BLaER1 treated with 17β-estradiol and CSF1 and Interleukin-3, amounts not matched to agents 10 nM and 100 nM (cell line): Measurements from ENCODE around the gene B4GALNT4.

ENCODE experiments used
- H3K27ac ChIP-seq, 11 experiments: shearing (Covaris generic); formaldehyde crosslinking; 2 replicates each; pipeline ENCODE4 v1.8.1; 2022
- H3K27me3 ChIP-seq, 11 experiments: shearing (Covaris generic); formaldehyde crosslinking; 2 replicates each; pipeline ENCODE4 v1.8.1; 2022
- H3K36me3 ChIP-seq, 11 experiments: shearing (Covaris generic); formaldehyde crosslinking; 2 replicates each; pipeline ENCODE4 v1.8.1; 2022
- H3K4me1 ChIP-seq, 10 experiments: shearing (Covaris generic); formaldehyde crosslinking; 2 replicates each; pipeline ENCODE4 v1.8.1; 2022
- H3K4me2 ChIP-seq, 11 experiments: shearing (Covaris generic); formaldehyde crosslinking; 2 replicates each; pipeline ENCODE4 v1.8.1; 2022
- H3K4me3 ChIP-seq, 10 experiments: shearing (Covaris generic); formaldehyde crosslinking; 2 replicates each; pipeline ENCODE4 v1.8.1; 2022
- H3K9ac ChIP-seq, 11 experiments: shearing (Covaris generic); formaldehyde crosslinking; 2 replicates each; pipeline ENCODE4 v1.8.1; 2022
- H3K9me3 ChIP-seq, 11 experiments: shearing (Covaris generic); formaldehyde crosslinking; replicated peaks in 1 of 11; 2 replicates each; pipeline ENCODE4 v1.8.1; 2022
- H4K20me1 ChIP-seq, 11 experiments: shearing (Covaris generic); formaldehyde crosslinking; 2 replicates each; pipeline ENCODE4 v1.8.1; 2022
- Cebpa-rat ChIP-seq, 11 experiments: shearing (Covaris generic); IDR thresholded peaks; 2 replicates each; pipeline ENCODE4 v1.8.1; 2022

B4GALNT4 gene

DNA sequence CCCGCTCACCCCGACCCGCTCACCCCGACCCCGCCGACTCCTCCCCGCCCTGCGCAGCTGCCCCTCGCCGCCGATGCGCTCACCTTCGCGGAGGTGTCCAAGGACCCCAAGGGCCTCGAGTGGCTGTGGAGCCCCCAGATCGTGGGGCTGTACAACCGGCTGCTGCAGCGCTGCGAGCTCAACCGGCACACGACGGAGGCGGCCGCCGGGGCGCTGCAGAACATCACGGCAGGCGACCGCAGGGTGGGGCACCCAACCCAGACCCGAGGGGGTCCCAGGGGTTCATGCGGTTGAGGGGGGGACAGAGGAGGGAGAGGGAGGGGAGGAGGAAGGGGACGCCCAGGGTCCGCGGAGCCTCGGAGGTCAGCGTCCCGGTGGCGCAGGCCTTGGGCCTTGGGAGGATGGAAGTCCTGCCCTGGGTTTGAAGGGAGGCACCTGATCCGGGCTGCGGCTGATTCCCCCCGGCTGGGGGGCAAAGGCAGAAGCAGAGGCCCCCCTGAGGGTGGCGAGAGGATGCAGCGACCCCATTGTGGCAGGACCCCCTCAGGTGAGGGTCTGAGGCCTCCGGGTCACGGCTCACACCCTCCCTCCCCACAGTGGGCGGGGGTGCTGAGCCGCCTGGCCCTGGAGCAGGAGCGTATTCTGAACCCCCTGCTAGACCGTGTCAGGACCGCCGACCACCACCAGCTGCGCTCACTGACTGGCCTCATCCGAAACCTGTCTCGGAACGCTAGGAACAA lies 33.9 kb downstream of the B4GALNT4 start:
- Histone ChIP-seq H3K9ac (no peak overlapping the region), H3K4me2 (no peak overlapping the region), H3K36me3 (no peaks in the 10 kb centered on the region), H3K4me1 (peaks cover 16 to 38% (median 23%) of the 10 kb centered on the region in 10 experiments), H3K27ac (no peak overlapping the region), H3K4me3 (no peak overlapping the region), H3K9me3 (peaks cover 0 to 11% (median 7%) of the 10 kb centered on the region in 11 experiments; a peak in 13 of 22 replicates), H4K20me1 (peaks cover 0 to 11% (median 0%) of the 10 kb centered on the region in 11 experiments; a peak in 4 of 22 replicates), H3K27me3 (peaks cover 14 to 25% (median 17%) of the 10 kb centered on the region in 11 experiments)
- TF ChIP-seq Cebpa-rat (IDR thresholded peaks at IDR 0.05): no peak

DNA sequence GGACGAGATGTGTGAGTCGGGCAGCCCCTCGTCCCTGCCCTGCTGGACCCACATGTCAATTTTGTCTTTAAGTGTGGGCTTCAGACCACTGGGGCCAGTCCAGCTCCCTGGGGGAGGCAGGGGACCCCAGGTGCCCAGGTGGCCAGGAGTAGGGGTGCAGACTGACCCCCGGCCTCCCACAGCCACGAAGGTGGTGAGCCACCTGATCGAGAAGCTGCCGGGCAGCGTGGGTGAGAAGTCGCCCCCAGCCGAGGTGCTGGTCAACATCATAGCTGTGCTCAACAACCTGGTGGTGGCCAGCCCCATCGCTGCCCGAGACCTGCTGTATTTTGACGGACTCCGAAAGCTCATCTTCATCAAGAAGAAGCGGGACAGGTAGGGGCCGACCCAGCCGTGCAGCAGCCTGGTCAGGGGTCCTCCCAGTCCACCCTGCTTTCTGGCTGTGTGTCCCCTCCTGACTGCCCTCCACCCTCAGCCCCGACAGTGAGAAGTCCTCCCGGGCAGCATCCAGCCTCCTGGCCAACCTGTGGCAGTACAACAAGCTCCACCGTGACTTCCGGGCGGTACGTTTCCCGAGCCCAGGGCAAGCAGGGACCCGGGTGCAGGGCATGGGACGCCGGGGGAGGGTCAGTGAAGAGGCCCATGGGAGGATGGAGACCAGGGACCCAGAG lies 34.6 kb downstream of the B4GALNT4 start:
- peaks cover 16 to 45% (median 29%) of the 10 kb centered on the region in 10 experiments for H3K4me1 ChIP-seq
- TF ChIP-seq Cebpa-rat (IDR thresholded peaks at IDR 0.05): no peak
- H3K4me2 ChIP-seq: no peak overlapping the region

DNA sequence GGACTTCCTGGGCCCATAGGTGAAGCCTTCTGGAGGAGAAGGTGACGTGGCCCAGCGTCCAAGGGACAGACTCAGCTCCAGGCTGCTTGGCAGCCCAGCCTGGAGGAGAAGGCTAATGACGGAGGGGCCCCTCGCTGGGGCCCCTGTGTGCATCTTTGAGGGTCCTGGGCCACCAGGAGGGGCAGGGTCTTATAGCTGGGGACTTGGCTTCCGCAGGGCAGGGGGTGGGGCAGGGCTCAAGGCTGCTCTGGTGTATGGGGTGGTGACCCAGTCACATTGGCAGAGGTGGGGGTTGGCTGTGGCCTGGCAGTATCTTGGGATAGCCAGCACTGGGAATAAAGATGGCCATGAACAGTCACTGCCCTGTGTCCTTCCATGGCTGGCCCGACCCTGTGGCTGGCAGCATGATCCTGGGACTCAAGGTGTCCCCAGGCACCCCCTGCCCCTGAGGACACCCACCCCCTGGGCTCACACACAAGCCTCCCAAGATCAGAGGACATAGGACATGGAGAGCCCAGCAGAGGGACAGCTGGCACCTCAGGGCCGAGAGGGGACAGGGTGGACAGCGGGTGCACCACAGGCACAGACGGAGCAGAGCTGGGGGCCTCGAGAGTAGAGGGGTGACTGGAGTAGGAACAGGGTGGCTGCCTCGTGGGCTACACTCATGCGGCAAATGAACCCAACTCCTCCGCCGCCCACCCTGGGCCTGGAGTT lies 35.4 kb downstream of the B4GALNT4 start:
- peak overlapping the region in 2 of 11 experiments; percentile 96 to 98; a peak in 4 of 22 replicates for H3K4me2 ChIP-seq
- H3K4me1 ChIP-seq: peaks cover 16 to 50% (median 37%) of the 10 kb centered on the region in 10 experiments
- no peaks in the 10 kb centered on the region for H3K36me3 ChIP-seq
- H4K20me1 ChIP-seq: peaks cover 0 to 21% (median 0%) of the 10 kb centered on the region in 11 experiments; a peak in 4 of 22 replicates
- H3K4me3 ChIP-seq: no peak overlapping the region
- peak overlapping the region in 1 of 11 experiments; percentile 17; a peak in 1 of 22 replicates for H3K27ac ChIP-seq
- TF ChIP-seq Cebpa-rat (IDR thresholded peaks at IDR 0.05): no peak
- H3K27me3 ChIP-seq: peaks cover 8 to 16% (median 9%) of the 10 kb centered on the region in 11 experiments
- peaks cover 0 to 8% (median 7%) of the 10 kb centered on the region in 11 experiments; a peak in 13 of 22 replicates for H3K9me3 ChIP-seq
- peak overlapping the region in 2 of 11 experiments; percentile 7 to 11; a peak in 2 of 22 replicates for H3K9ac ChIP-seq

More for the DNA sequence above, 34.6 kb downstream of the B4GALNT4 start:
- H3K27ac ChIP-seq: no peak overlapping the region
- peaks cover 12 to 22% (median 14%) of the 10 kb centered on the region in 11 experiments for H3K27me3 ChIP-seq
- no peaks in the 10 kb centered on the region for H3K36me3 ChIP-seq
- no peak overlapping the region for H3K9ac ChIP-seq
- peaks cover 0 to 12% (median 0%) of the 10 kb centered on the region in 11 experiments; a peak in 4 of 22 replicates for H4K20me1 ChIP-seq
- no peak overlapping the region for H3K4me3 ChIP-seq
- peaks cover 0 to 11% (median 7%) of the 10 kb centered on the region in 11 experiments; a peak in 13 of 22 replicates for H3K9me3 ChIP-seq

GRCh38 chr11:405323-405953 lies 36.1 kb downstream of the B4GALNT4 start:
- Histone ChIP-seq H3K36me3 (no peaks in the 10 kb centered on the region), H3K27ac (peak overlapping the region in 8 of 11 experiments; percentile 77 to 87 (median 84); a peak in 10 of 22 replicates), H3K27me3 (peaks cover under 1 to 9% (median 1%) of the 10 kb centered on the region in 11 experiments), H4K20me1 (peaks cover 0 to 25% (median 0%) of the 10 kb centered on the region in 11 experiments; a peak in 4 of 22 replicates), H3K9me3 (peaks cover 0 to under 1% (median 0%) of the 10 kb centered on the region in 11 experiments; a peak in 6 of 22 replicates), H3K4me3 (peak overlapping the region in 3 of 10 experiments; percentile 65 to 80 (median 76); a peak in 4 of 20 replicates), H3K4me1 (peaks cover 16 to 51% (median 42%) of the 10 kb centered on the region in 10 experiments), H3K9ac (peak overlapping the region; percentile 63 to 83 (median 79); a peak in 17 of 22 replicates), H3K4me2 (peak overlapping the region; percentile 92 to 100 (median 98))
- TF ChIP-seq Cebpa-rat (IDR thresholded peaks at IDR 0.05): no peak

GRCh38 chr11:405954-406795 lies 36.9 kb downstream of the B4GALNT4 start:
- no peaks in the 10 kb centered on the region for H3K36me3 ChIP-seq
- peaks cover 16 to 51% (median 42%) of the 10 kb centered on the region in 10 experiments for H3K4me1 ChIP-seq
- peak overlapping the region; percentile 35 to 87 (median 80); a peak in 21 of 22 replicates for H3K27ac ChIP-seq
- H4K20me1 ChIP-seq: peaks cover 0 to 25% (median 0%) of the 10 kb centered on the region in 11 experiments; a peak in 4 of 22 replicates
- H3K9ac ChIP-seq: peak overlapping the region; percentile 63 to 83 (median 79)
- H3K9me3 ChIP-seq: no peaks in the 10 kb centered on the region
- peak overlapping the region; percentile 54 to 80 (median 64) for H3K4me3 ChIP-seq
- peak overlapping the region; percentile 92 to 100 (median 98) for H3K4me2 ChIP-seq
- TF ChIP-seq Cebpa-rat (IDR thresholded peaks at IDR 0.05): no peak
- H3K27me3 ChIP-seq: peaks cover 0 to 8% (median 0%) of the 10 kb centered on the region in 11 experiments; a peak in 2 of 22 replicates

GRCh38 chr11:406796-407650 lies 37.7 kb downstream of the B4GALNT4 start:
- Histone ChIP-seq H3K9ac (peak overlapping the region; percentile 63 to 83 (median 79)), H3K4me3 (peak overlapping the region; percentile 54 to 80 (median 64)), H3K27me3 (peaks cover 0 to 8% (median 0%) of the 10 kb centered on the region in 11 experiments; a peak in 2 of 22 replicates), H3K9me3 (no peaks in the 10 kb centered on the region), H3K4me2 (peak overlapping the region; percentile 92 to 100 (median 98)), H3K36me3 (no peaks in the 10 kb centered on the region), H3K27ac (peak overlapping the region; percentile 35 to 87 (median 80); a peak in 21 of 22 replicates), H3K4me1 (peaks cover 16 to 51% (median 42%) of the 10 kb centered on the region in 10 experiments), H4K20me1 (peaks cover 0 to 25% (median 0%) of the 10 kb centered on the region in 11 experiments; a peak in 4 of 22 replicates)
- no peak for TF ChIP-seq Cebpa-rat (IDR thresholded peaks at IDR 0.05)
